Activated effector memory CD4-positive, alpha-beta T cell treated with Interleukin-2 at 50 U/mL for 16 hours (primary cell): ENCODE data around the gene MTCL1.

Experiments
- DNase-seq: peaks from one replicate; pipeline ENCODE4 v3.0.0-alpha.2; 2020

MTCL1 gene

GRCh38 chr18:8842506-8842905 lies 137.2 kb downstream of the MTCL1 start:
- no peak for DNase-seq

GRCh38 chr18:8843005-8843404 lies 137.6 kb downstream of the MTCL1 start:
- DNase-seq: no peak

- DNase-seq: no peak
Observed at GRCh38 chr18:8844721-8845148, 139.4 kb downstream of the MTCL1 start.

- no peak for DNase-seq
Observed at GRCh38 chr18:8845506-8845905, 140.2 kb downstream of the MTCL1 start.

- no peak for DNase-seq
Observed at GRCh38 chr18:8847066-8847755, 141.9 kb downstream of the MTCL1 start.

GRCh38 chr18:8847900-8848299 lies 142.5 kb downstream of the MTCL1 start:
- no peak for DNase-seq

GRCh38 chr18:8848541-8848940 lies 143.2 kb downstream of the MTCL1 start:
- no peak for DNase-seq

GRCh38 chr18:8849696-8850095 lies 144.3 kb downstream of the MTCL1 start:
- no peak for DNase-seq

GRCh38 chr18:8851659-8852058 lies 146.3 kb downstream of the MTCL1 start:
- no peak for DNase-seq

GRCh38 chr18:8854550-8854949 lies 149.2 kb downstream of the MTCL1 start:
- DNase-seq: no peak

GRCh38 chr18:8854962-8855361 lies 149.6 kb downstream of the MTCL1 start:
- DNase-seq: no peak

- DNase-seq: no peak
Observed at GRCh38 chr18:8856212-8856611, 150.9 kb downstream of the MTCL1 start.

- no peak for DNase-seq
Observed at GRCh38 chr18:8856769-8857393, 151.5 kb downstream of the MTCL1 start.

- DNase-seq: no peak
Observed at GRCh38 chr18:8857806-8858205, 152.4 kb downstream of the MTCL1 start.

GRCh38 chr18:8858888-8859511 lies 153.6 kb downstream of the MTCL1 start:
- no peak for DNase-seq

GRCh38 chr18:8860845-8861642 lies 155.7 kb downstream of the MTCL1 start:
- no peak for DNase-seq

GRCh38 chr18:8863427-8863826 lies 158.1 kb downstream of the MTCL1 start:
- DNase-seq: no peak

- DNase-seq: no peak
Observed at GRCh38 chr18:8865934-8866333, 160.6 kb downstream of the MTCL1 start.

- no peak for DNase-seq
Observed at GRCh38 chr18:8866679-8867078, 161.3 kb downstream of the MTCL1 start.

GRCh38 chr18:8868276-8868675 lies 162.9 kb downstream of the MTCL1 start:
- DNase-seq: no peak

GRCh38 chr18:8868779-8869415 lies 163.5 kb downstream of the MTCL1 start:
- DNase-seq: no peak

GRCh38 chr18:8869696-8870095 lies 164.3 kb downstream of the MTCL1 start:
- no peak for DNase-seq

- DNase-seq: no peak
Observed at GRCh38 chr18:8870528-8870927, 165.2 kb downstream of the MTCL1 start.
